Embryonic facial prominence (tissue), 1 donor: ENCODE results near the gene GPBAR1.
"Not testable (repeated sequence)": the region's sequence is repeated elsewhere in the genome, so short reads cannot be mapped to it uniquely, and the experiment has no call there.

Experiments used
- DNase-seq: peaks from one replicate; pipeline ENCODE4 v3.0.0-alpha.2; 2016; ENCODE audit errors: extremely low spot score

Gene GPBAR1

GRCh38 chr2:218310853-218311540 lies 50.2 kb downstream of the GPBAR1 start:
- DNase-seq, result no peak

- DNase-seq, result not testable (repeated sequence)
Measured at GRCh38 chr2:218311541-218312266, 50.9 kb downstream of the GPBAR1 start.

GRCh38 chr2:218312267-218312756 lies 51.5 kb downstream of the GPBAR1 start:
- no peak for DNase-seq

- DNase-seq, result no peak
Measured at GRCh38 chr2:218313356-218313755, 52.5 kb downstream of the GPBAR1 start.
